H4 (cell line): ENCODE measurements around the gene STK32C. TPM values are rescaled to one million over a fixed set of nuclear protein-coding genes. Genes with fewer than 3 reads are reported as not detected.

Experiments used
- DNase-seq: peaks from one replicate; pipeline ENCODE4 v3.0.0-alpha.2; 2015; ENCODE audit warnings: low spot score
- total RNA-seq: library from RNA; depleted of rRNA; stranded (reverse); fragments of >200 nt; shearing (Covaris generic); gene quantifications from 2 replicates; pipeline ENCODE4 v1.2.3, GENCODE V29; 2014

STK32C gene
- total RNA-seq, 1 experiment from 2014 or later: 13.8 TPM

- DNase-seq: no peak
These were observed 24.8 kb downstream of the STK32C start for GRCh38 chr10:132282667-132283603.

- DNase-seq: no peak
These were observed 25.7 kb downstream of the STK32C start for GRCh38 chr10:132281915-132282666.

GRCh38 chr10:132280646-132281074, 27.1 kb downstream of the STK32C start:
- no peak for DNase-seq

GRCh38 chr10:132279873-132280645, 27.7 kb downstream of the STK32C start:
- DNase-seq: no peak

- no peak for DNase-seq
These were observed 30.4 kb downstream of the STK32C start for GRCh38 chr10:132277311-132277741.

GRCh38 chr10:132276706-132277105, 31.0 kb downstream of the STK32C start:
- no peak for DNase-seq

- DNase-seq: no peak
These were observed 31.5 kb downstream of the STK32C start for GRCh38 chr10:132276179-132276675.

- no peak for DNase-seq
These were observed 32.1 kb downstream of the STK32C start for GRCh38 chr10:132275426-132276178.

- DNase-seq: no peak
These were observed 32.8 kb downstream of the STK32C start for GRCh38 chr10:132274986-132275385.

GRCh38 chr10:132274581-132274980, 33.2 kb downstream of the STK32C start:
- no peak for DNase-seq

- DNase-seq: no peak
These were observed 33.8 kb downstream of the STK32C start for GRCh38 chr10:132273966-132274365.

GRCh38 chr10:132273304-132273944, 34.3 kb downstream of the STK32C start:
- no peak for DNase-seq

GRCh38 chr10:132272231-132272971, 35.3 kb downstream of the STK32C start:
- no peak for DNase-seq

- no peak for DNase-seq
These were observed 36.1 kb downstream of the STK32C start for GRCh38 chr10:132271458-132272230.

- no peak for DNase-seq
These were observed 36.9 kb downstream of the STK32C start for GRCh38 chr10:132270721-132271457.

- no peak for DNase-seq
These were observed 37.5 kb downstream of the STK32C start for GRCh38 chr10:132270256-132270655.

GRCh38 chr10:132269266-132270230, 38.2 kb downstream of the STK32C start:
- DNase-seq: no peak
